ENCODE data around the gene SPRED3.

DNA sequence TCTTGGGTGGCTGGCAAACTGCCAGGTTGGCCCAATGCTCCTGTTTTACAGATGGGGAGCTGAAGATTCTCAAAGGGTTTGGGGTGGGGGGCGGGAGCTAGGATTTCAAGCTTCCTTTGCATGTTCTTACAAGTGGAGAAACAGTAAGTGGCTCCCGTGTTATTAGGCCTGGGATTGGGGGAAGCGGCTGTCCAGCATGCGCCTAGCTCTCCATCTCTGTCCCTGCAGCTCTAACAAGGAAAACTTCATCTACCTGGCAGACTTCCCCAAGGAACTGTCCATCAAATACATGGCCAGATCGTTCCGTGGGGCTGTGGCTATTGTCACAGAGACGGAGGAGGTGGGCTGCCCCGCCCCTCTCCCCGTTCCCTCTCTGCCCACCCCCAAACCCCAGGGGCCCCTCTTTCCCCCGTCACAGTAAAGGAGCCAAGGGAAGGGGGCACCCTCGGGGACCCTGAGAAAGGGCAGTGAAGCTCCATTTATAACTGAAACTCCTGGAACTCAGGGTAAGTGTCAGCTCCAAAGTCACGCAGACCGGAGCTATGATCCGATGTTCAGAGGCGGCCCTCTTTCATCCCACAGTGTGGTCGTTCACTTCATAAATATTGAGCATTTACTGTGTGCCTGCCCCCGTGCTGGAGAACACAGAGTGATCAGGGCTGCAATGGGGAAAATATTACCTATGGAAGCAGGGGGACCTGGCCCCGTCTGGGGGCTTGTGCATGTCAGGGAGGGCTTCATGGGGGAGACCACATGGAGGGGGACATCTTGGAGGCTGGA, 29.1 kb upstream of the SPRED3 start:
- TF ChIP-seq HMG20A (CRISPR knock-in tag; conservative IDR thresholded peaks at IDR 0.05) (no peak), TAF7 (tag; IDR thresholded peaks at IDR 0.05) (no peak), SIX5 (IDR thresholded peaks at IDR 0.05; ENCODE audit: borderline replicate concordance in 1 of 2, insufficient read depth in 1 of 2, low read depth in 1 of 2, low read length in 2 of 2) (no peak), IRF2 (CRISPR knock-in tag; IDR thresholded peaks at IDR 0.05) (no peak), CTCF (IDR thresholded peaks at IDR 0.05 in 2 of 3, conservative IDR thresholded peaks at IDR 0.05 in 1 of 3; ENCODE audit: insufficient read depth in 2 of 3, low read depth in 1 of 3, low read length in 3 of 3) (no peak), CBX2 (IDR thresholded peaks at IDR 0.05; ENCODE audit: insufficient read depth, low read length, poor library complexity, severe bottlenecking) (no peak), POLR2A (conservative IDR thresholded peaks at IDR 0.05) (no peak), CBX8 (IDR thresholded peaks at IDR 0.05; ENCODE audit: borderline replicate concordance, extremely low read depth, low read depth, low read length, poor library complexity, severe bottlenecking) (no peak), TAF1 (IDR thresholded peaks at IDR 0.05; ENCODE audit: control insufficient read depth, extremely low read depth, insufficient read depth, low read length, severe bottlenecking) (no peak)
- TF ChIP-seq, protein P1, sequence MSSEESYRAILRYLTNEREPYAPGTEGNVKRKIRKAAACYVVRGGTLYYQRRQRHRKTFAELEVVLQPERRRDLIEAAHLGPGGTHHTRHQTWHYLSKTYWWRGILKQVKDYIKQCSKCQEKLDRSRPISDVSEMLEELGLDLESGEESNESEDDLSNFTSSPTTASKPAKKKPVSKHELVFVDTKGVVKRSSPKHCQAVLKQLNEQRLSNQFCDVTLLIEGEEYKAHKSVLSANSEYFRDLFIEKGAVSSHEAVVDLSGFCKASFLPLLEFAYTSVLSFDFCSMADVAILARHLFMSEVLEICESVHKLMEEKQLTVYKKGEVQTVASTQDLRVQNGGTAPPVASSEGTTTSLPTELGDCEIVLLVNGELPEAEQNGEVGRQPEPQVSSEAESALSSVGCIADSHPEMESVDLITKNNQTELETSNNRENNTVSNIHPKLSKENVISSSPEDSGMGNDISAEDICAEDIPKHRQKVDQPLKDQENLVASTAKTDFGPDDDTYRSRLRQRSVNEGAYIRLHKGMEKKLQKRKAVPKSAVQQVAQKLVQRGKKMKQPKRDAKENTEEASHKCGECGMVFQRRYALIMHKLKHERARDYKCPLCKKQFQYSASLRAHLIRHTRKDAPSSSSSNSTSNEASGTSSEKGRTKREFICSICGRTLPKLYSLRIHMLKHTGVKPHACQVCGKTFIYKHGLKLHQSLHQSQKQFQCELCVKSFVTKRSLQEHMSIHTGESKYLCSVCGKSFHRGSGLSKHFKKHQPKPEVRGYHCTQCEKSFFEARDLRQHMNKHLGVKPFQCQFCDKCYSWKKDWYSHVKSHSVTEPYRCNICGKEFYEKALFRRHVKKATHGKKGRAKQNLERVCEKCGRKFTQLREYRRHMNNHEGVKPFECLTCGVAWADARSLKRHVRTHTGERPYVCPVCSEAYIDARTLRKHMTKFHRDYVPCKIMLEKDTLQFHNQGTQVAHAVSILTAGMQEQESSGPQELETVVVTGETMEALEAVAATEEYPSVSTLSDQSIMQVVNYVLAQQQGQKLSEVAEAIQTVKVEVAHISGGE (CRISPR knock-in tag; IDR thresholded peaks at IDR 0.05): no peak
